Epithelial cell of proximal tubule (primary cell): ENCODE data around the gene SPAG7. TPM values are rescaled to one million over a fixed set of nuclear protein-coding genes. Genes with fewer than 3 reads are reported as not detected.

ENCODE experiments used
- DNase-seq: peaks from one replicate; pipeline ENCODE4 v3.0.0-alpha.2; 2011; ENCODE audit warnings: low read depth
- H3K4me3 ChIP-seq: 2 replicates; pipeline ENCODE4 v1.5.1; 2011; ENCODE audit warnings: low read depth, mild to moderate bottlenecking, low read length
- CTCF ChIP-seq: conservative IDR thresholded peaks from 2 replicates; pipeline ENCODE4 v1.5.1; 2012; ENCODE audit warnings: low read depth, mild to moderate bottlenecking, low read length
- total RNA-seq: library from RNA; depleted of rRNA; stranded (reverse); fragments of >200 nt; gene quantifications from 2 replicates; pipeline ENCODE4 v1.2.3, GENCODE V29; 2015

SPAG7 gene
- total RNA-seq, 1 donor from 2014 or later: 80.8 TPM

GRCh38 chr17:4999430-5000093 lies 31.9 kb upstream of the SPAG7 start:
- H3K4me3 ChIP-seq: peak overlapping the region; percentile 99
- no peak for DNase-seq
- TF ChIP-seq CTCF: no peak

- TF ChIP-seq CTCF: no peak
- peak overlapping the region; percentile 99 for H3K4me3 ChIP-seq
- no peak for DNase-seq
Measured at GRCh38 chr17:4998732-4999429, 31.3 kb upstream of the SPAG7 start.

GRCh38 chr17:4998027-4998731 lies 30.6 kb upstream of the SPAG7 start:
- no peak for DNase-seq
- peak overlapping the region; percentile 99 for H3K4me3 ChIP-seq
- TF ChIP-seq CTCF: no peak

- peak; percentile 30 for DNase-seq
- peak within 1 kb of the TSS; percentile 99 for H3K4me3 ChIP-seq
- TF ChIP-seq CTCF: no peak
Measured at GRCh38 chr17:4997302-4998026, 29.8 kb upstream of the SPAG7 start, which contains the start of the genes INCA1 and KIF1C. TSS of gene INCA1 (minus strand) at chr17:4997522. CDS start at chr17:4994437, 3,085 bp downstream. TSS of gene KIF1C (plus strand) at chr17:4997950. CDS start at chr17:5000247, 2,297 bp downstream.

GRCh38 chr17:4994081-4994595 lies 26.5 kb upstream of the SPAG7 start:
- H3K4me3 ChIP-seq: no peak overlapping the region
- no peak for TF ChIP-seq CTCF
- no peak for DNase-seq

- no peak for DNase-seq
- peak overlapping the region; percentile 74 for H3K4me3 ChIP-seq
- TF ChIP-seq CTCF: no peak
Measured at GRCh38 chr17:4987767-4988567, 20.4 kb upstream of the SPAG7 start.
